SK-N-MC (cell line): ENCODE results near the gene CTNS.

Source experiments
- EZH2 ChIP-seq: fragments of 200-600 bp; sonication (generic); IDR thresholded peaks from one replicate; pipeline ENCODE4 v1.6.1; 2017; ENCODE audit warnings: antibody characterized with exemption
- FOXP2 ChIP-seq: optimal IDR thresholded peaks from 2 replicates; pipeline ENCODE3; 2011; ENCODE audit warnings: mild to moderate bottlenecking, moderate library complexity; ENCODE audit not compliant: insufficient read depth; ENCODE audit errors: extremely low read length, control extremely low read depth
- POLR2AphosphoS5 ChIP-seq: IDR thresholded peaks from 2 replicates; pipeline ENCODE4 v1.6.1; 2012; ENCODE audit warnings: mild to moderate bottlenecking, low read depth, low read length, borderline replicate concordance

- no peak for TF ChIP-seq POLR2AphosphoS5
- no peak for TF ChIP-seq EZH2
- TF ChIP-seq FOXP2: no peak
These were observed 9.5 kb upstream of the CTNS start for GRCh38 chr17:3626831-3627768.
